ENCODE data around the gene CELA2A. TPM values are rescaled to one million over a fixed set of nuclear protein-coding genes. Genes with fewer than 3 reads are reported as not detected.

The CELA2A gene
- total and polyA plus RNA-seq, 2 of the 13 experiments (the other 11 are each of a cell fraction or from before 2014, with no cell fraction given) = not detected

- no peak for DNase-seq (ENCODE audit: low spot score)
- in situ Hi-C loops (cut with HindIII; ENCODE audit: extremely low pct_ligation_motif_present, low pct_unique_long_range_greater_than_20kb) = no loop called here
- BruUV-seq (replicated peaks) = no TSS peak
- Histone ChIP-seq H3K4me1 (ENCODE audit: insufficient read depth, low read length) (peaks cover 20% of the 10 kb centered on the region), H3K27ac (ENCODE audit: extremely low read length, insufficient read depth, low read length) (no peak overlapping the region), H3K4me2 (ENCODE audit: low read depth, low read length) (no peak overlapping the region), H3K9ac (ENCODE audit: insufficient read depth, low read depth, low read length) (no peak overlapping the region), H2AFZ (ENCODE audit: low read length) (no peak overlapping the region), H3K9me3 (ENCODE audit: low read length) (no peaks in the 10 kb centered on the region), H3K36me3 (replicated peaks in 1 of 2; ENCODE audit: control insufficient read depth in 1 of 2, insufficient read depth in 2 of 2, low read length in 2 of 2) (no peaks in the 10 kb centered on the region), H3K27me3 (ENCODE audit: control insufficient read depth in 1 of 2, insufficient read depth in 2 of 2, low read length in 2 of 2) (peaks cover 0 to 5% of the 10 kb centered on the region in 2 experiments; a peak in 2 of 5 replicates), H4K20me1 (ENCODE audit: insufficient read depth, low read length) (no peaks in the 10 kb centered on the region), H3K79me2 (ENCODE audit: insufficient read depth, low read length) (no peaks in the 10 kb centered on the region), H3K4me3 (replicated peaks in 1 of 3; ENCODE audit: insufficient read depth in 1 of 3, low read depth in 2 of 3, low read length in 3 of 3) (no peak overlapping the region)
- no peak for ATAC-seq
- intact Hi-C loops (cut with micrococcal nuclease; ENCODE audit: unreplicated experiment) = no loop called here
- CTCF ChIA-PET (ENCODE audit: low intra/inter-chr PET ratio, low total read pairs) = no interaction called here
- POLR2A ChIA-PET = no interaction called here
- no peak for FAIRE-seq
- TF ChIP-seq ZBTB42 (CRISPR knock-in tag; IDR thresholded peaks at IDR 0.05) (no peak), AKAP8 (CRISPR knock-in tag; IDR thresholded peaks at IDR 0.05) (no peak), FOXK1 (CRISPR knock-in tag; IDR thresholded peaks at IDR 0.05; ENCODE audit: borderline replicate concordance, low read depth) (no peak), TBX2 (CRISPR knock-in tag; IDR thresholded peaks at IDR 0.05; ENCODE audit: borderline replicate concordance) (no peak), BCLAF1 (IDR thresholded peaks at IDR 0.05) (no peak), CBX1 (IDR thresholded peaks at IDR 0.05; ENCODE audit: low read depth) (no peak), NPAS2 (CRISPR knock-in tag; IDR thresholded peaks at IDR 0.05; ENCODE audit: borderline replicate concordance) (no peak), BHLHE40 (IDR thresholded peaks at IDR 0.05; ENCODE audit: low read length) (no peak), ZNF468 (CRISPR knock-in tag; IDR thresholded peaks at IDR 0.05) (no peak), NFKBIZ (CRISPR knock-in tag; IDR thresholded peaks at IDR 0.05) (no peak), IKZF1 (IDR thresholded peaks at IDR 0.05) (no peak), IRF2 (CRISPR knock-in tag; IDR thresholded peaks at IDR 0.05) (no peak)
- TF ChIP-seq, protein P1, sequence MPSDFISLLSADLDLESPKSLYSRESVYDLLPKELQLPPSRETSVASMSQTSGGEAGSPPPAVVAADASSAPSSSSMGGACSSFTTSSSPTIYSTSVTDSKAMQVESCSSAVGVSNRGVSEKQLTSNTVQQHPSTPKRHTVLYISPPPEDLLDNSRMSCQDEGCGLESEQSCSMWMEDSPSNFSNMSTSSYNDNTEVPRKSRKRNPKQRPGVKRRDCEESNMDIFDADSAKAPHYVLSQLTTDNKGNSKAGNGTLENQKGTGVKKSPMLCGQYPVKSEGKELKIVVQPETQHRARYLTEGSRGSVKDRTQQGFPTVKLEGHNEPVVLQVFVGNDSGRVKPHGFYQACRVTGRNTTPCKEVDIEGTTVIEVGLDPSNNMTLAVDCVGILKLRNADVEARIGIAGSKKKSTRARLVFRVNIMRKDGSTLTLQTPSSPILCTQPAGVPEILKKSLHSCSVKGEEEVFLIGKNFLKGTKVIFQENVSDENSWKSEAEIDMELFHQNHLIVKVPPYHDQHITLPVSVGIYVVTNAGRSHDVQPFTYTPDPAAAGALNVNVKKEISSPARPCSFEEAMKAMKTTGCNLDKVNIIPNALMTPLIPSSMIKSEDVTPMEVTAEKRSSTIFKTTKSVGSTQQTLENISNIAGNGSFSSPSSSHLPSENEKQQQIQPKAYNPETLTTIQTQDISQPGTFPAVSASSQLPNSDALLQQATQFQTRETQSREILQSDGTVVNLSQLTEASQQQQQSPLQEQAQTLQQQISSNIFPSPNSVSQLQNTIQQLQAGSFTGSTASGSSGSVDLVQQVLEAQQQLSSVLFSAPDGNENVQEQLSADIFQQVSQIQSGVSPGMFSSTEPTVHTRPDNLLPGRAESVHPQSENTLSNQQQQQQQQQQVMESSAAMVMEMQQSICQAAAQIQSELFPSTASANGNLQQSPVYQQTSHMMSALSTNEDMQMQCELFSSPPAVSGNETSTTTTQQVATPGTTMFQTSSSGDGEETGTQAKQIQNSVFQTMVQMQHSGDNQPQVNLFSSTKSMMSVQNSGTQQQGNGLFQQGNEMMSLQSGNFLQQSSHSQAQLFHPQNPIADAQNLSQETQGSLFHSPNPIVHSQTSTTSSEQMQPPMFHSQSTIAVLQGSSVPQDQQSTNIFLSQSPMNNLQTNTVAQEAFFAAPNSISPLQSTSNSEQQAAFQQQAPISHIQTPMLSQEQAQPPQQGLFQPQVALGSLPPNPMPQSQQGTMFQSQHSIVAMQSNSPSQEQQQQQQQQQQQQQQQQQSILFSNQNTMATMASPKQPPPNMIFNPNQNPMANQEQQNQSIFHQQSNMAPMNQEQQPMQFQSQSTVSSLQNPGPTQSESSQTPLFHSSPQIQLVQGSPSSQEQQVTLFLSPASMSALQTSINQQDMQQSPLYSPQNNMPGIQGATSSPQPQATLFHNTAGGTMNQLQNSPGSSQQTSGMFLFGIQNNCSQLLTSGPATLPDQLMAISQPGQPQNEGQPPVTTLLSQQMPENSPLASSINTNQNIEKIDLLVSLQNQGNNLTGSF (CRISPR knock-in tag; IDR thresholded peaks at IDR 0.05) = no peak
- TF ChIP-seq, protein P2, sequence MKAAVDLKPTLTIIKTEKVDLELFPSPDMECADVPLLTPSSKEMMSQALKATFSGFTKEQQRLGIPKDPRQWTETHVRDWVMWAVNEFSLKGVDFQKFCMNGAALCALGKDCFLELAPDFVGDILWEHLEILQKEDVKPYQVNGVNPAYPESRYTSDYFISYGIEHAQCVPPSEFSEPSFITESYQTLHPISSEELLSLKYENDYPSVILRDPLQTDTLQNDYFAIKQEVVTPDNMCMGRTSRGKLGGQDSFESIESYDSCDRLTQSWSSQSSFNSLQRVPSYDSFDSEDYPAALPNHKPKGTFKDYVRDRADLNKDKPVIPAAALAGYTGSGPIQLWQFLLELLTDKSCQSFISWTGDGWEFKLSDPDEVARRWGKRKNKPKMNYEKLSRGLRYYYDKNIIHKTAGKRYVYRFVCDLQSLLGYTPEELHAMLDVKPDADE (CRISPR knock-in tag; IDR thresholded peaks at IDR 0.05) = no peak
- TF ChIP-seq, protein P3, sequence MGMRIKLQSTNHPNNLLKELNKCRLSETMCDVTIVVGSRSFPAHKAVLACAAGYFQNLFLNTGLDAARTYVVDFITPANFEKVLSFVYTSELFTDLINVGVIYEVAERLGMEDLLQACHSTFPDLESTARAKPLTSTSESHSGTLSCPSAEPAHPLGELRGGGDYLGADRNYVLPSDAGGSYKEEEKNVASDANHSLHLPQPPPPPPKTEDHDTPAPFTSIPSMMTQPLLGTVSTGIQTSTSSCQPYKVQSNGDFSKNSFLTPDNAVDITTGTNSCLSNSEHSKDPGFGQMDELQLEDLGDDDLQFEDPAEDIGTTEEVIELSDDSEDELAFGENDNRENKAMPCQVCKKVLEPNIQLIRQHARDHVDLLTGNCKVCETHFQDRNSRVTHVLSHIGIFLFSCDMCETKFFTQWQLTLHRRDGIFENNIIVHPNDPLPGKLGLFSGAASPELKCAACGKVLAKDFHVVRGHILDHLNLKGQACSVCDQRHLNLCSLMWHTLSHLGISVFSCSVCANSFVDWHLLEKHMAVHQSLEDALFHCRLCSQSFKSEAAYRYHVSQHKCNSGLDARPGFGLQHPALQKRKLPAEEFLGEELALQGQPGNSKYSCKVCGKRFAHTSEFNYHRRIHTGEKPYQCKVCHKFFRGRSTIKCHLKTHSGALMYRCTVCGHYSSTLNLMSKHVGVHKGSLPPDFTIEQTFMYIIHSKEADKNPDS (CRISPR knock-in tag; IDR thresholded peaks at IDR 0.05) = no peak
These were observed 11.6 kb downstream of the CELA2A start for GRCh38 chr1:15468145-15468544.

Measured in HepG2 (cell line).